HG03103 (cell line): ENCODE results near the gene PEPD.

Experiments
- ATAC-seq: cut with Tn5 transposase; IDR thresholded peaks from one replicate; pipeline ENCODE4 v1.9.1; 2021; ENCODE audit warnings: low read depth; ENCODE audit not compliant: unreplicated experiment

The PEPD gene

DNA sequence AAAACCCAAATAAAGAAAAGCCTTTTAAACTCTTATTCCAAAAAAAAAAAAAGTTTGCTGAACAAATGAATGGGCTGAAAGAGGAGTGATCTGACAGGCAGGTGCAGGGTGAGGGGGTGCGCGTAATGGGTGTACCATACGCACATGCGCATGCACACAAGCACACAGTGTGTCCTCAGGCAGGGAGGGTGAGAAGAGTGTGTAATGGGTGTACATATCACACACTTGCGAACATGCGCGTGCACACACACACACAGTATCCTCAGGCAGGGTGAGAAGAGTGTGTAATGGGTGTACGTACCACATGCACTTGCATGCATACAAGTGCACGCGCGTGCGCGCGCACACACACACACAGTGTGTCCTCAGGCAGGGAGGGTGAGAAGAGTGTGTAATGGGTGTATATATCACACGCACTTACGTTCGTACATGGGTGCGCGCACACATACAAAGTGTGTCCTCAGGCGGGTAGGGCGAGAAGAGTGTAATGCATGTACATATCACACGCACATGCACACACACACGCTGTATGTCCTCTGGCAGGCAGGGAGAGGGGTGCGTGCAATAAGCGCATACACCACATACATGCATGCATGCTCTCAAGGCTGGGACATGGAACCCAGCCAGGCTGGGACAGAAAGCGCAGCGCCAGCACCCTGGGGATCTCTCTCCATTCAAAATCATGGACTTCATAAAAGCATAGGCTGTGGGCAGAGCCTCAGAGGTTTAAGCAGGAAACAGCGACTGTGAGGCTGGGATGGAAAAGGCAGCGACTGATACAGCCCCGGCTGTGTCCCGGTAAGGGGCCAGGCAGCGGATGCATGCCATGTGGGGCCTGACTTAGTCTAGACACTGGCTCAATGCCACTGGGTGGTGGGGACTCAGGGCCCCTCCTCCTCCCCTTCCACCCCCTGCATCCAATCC lies 77.7 kb downstream of the PEPD start:
- no peak for ATAC-seq

DNA sequence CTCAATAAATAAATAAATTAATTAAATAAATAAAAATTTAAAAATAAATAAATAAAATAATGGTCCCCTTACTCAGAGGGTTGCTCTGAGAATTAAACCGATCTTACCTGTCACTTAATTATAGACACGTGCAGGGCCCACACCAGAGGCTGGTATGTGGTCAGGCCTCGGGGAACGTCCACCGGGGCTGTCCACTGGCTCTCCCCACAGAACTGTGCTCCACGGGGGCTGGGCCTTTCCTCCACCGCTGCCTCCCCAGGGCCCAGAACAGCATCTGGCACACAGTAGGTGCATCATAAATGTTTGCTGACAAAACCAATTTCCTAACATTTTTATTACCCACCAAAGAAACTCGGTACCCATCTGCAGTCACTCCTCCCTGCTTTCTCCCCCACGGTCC lies 78.9 kb downstream of the PEPD start:
- ATAC-seq, result no peak

DNA sequence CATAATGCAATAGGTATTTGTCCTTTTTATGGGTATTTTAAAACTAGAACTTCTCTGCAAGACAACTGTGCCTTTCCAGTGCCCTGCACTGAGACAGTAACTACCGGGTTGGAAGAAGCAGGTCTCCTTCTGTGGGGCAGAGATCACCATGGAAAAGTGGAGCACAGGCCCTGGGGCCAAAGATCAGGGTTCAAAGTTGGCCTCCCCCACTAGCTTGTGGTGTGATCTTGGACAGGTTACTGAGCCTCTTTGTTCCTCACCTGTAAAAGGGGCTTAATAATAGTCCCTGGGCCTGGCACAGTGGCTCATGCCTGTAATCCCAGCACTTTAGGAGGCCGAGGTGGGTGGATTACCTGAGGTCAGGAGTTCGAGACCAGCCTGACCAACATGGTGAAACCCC lies 79.8 kb downstream of the PEPD start:
- no peak for ATAC-seq

DNA sequence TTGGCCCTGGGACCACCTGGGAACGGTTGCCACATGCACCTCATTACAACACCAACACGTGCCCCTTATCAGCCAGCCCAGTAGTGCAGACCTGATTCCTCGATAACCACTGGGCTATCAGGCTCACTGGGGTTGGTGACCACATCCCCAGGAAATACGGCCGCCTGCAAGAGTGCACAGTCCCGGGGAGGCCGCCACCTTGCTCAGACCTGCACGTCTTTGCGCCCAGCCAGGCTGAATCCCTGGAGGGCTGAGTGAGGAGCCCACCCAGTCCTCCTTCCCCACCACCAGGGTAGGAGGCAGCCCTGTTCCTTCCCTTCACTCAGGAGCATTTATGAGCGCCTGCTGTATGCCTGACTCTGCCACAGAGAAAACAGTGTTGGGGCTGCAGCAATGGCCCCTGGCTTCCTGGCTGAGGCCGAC lies 80.3 kb downstream of the PEPD start:
- ATAC-seq, result no peak

DNA sequence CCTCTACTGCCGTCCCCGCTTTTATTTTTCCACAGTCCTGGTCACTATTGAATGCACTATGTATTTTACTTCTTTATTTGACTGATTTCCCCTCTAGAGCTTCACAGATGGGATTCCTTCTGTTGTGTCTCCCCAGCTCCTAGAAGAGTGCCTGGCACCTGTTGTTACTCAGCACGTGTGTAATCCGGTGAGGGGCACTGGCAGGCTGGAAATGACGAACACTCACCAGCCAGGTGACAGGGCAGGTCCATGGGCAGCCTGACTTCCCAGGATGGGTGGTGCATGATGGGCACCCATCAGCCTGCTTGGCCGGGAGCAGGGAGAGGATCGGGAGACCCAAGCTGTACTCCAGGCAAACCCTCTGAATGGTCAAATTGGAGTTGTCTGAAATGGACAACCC lies 80.9 kb downstream of the PEPD start:
- ATAC-seq, result no peak

DNA sequence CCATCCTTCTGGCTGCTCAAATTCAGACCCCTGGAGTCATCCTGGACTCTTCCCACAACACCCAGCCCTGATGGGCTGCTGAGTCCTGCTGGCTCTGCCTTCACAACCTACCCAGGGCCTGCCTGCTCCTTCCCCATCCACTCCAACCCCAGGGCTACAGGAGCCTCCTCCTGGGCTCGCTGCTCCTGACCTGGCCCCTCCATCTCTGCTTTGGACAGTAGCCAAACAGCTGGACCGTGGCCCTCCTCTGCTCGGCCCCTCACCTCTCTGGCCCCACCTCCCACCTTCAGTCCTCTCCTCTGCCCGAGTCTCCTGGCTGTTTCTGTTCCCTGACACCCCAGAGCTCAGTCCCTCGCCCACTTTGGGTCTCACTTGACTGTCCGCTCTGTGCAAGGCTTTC lies 81.3 kb downstream of the PEPD start:
- ATAC-seq, result no peak

DNA sequence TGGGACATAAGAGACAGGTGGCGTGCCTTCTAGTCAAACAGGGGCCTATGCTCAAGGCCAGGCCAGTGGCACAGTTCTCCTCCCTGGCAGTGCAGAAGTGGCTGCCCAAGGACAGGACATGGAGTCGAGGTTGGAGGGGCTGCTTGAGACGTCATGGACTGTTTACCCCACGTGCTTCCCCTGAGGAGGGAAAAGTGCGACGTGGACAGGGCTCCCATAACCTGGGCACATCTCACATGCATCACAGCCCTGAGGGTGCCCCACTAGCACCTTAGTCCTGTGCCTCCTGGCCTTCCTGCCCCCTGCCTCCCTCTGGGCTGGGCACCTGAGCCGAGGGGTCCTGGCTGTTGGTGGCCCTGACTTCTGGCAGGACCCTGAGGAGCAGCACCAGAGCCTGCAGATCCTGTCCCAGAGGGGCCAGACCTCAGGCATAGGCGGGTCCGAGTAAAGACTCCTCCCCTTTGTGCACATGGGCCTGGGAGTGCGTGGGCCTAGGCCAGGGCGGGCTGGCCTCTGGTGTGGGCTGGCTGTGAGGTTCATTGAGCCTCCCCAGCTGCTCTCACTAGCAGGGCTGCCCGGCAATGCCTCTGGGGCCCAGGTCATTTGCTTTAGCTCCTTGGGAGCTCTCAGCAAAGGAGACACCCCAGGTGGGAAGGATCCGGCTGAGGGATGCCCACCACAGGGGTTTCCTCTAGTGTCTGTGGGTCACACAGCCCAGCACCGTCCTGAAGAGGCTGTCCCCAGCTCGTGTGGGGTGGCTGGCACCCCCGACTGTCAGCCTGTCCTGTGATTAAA lies 82.4 kb downstream of the PEPD start:
- ATAC-seq, result no peak

DNA sequence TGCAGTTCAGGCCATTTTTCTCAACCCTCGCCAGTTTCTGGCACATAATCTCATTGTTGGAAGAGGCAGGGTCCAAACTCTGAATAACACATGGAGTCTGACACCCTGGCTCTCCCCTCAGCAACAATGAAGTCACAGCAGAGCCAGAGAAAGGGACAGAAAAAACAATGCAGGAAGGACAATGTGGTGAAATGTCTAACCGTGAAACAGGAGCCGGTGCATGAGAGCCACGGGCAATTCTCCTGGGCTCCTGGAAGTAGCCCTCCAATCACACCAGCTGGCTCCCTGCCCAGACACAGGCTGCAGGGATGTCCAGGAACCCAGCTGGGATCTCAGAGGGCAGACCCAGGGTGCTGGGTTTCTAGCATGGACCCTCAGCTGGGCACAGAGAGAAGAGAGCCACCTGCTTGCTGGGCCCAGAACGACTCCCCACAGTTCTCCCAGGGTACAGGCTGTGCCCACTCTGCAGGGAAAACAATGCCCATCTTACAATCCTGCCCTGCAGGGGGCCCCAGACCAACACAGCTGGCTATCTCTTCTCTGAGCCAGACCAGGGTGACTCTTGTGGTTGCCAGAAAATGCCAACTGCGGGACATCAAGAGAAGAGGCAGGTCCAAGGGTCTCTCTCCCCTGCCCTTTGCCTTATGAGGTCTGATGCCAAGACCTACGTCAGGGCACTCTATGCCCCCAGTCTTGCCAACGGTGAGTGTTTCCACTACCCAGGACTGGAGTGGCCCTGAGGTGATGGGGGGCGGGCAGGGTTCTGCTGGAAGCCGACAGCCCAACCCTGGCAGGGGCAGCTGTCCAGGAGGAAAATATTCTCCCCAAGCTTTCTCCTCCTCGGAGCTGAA lies 83.5 kb downstream of the PEPD start:
- ATAC-seq, result no peak

DNA sequence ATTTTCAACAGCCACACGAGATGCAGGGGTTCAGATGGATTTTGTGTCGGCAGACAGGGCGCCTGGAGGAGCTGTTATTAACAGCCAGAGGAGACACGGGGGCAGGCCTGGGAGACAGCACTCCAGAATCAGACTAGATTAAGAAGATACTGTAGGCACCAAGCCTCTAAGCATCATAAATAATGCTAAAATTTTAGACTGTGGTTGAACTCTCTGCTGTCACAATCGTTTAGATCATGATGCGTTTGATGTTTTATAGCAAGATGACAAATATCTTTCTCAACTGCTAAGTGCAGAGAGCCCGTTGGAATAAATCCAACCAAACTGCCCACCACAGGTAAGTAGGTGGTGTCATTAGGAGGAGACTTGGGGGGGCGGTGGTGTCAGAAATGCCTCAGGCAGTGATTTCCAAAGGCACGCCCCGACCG lies 84.2 kb downstream of the PEPD start:
- ATAC-seq, result no peak

DNA sequence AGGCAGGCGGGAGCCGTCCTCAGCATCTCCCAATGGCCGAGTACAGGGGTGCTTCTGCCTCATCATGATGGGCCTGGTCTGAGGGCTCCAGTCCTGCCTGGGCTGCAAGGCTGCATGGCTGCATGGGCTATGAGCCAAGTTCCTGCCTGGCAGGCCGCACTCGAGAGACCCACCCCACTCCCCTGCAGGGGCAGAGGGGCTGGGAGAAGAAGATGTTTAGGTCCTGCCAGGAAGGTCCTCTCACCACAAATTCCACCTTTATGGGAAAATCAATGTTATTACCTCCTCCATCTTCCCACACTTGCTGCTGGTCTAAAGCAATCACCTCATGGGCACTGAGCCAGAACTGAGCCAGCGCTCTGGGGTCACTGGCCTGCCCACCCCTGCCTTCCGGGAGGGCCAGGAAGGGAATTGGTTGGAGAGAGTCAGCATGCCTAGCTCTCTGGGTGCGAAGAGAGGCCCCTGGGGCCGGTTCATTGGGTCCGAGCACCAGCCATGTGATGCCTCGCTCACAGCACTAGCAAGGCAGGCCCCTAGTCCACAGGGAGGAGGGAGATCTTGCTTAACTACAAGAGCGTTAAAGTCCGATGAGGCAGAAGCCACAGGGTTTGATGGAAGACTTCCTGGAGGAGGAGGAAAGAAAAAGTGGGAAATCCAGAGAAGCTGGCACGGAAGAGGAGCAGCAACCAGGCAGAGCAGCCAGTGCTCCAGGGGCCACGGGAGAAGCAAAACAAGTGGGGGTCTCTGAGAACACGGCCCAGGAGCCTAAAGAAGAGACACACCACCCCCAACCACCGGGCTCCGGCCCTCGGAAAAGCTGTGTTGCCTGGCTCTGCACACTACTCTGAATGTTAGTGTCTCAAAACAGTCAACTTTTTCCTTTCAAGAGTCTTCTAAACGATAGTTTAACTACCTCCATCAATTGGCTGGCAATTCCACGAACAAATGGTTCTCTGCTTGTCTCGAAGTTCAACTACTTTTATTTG lies 84.9 kb downstream of the PEPD start:
- no peak for ATAC-seq

DNA sequence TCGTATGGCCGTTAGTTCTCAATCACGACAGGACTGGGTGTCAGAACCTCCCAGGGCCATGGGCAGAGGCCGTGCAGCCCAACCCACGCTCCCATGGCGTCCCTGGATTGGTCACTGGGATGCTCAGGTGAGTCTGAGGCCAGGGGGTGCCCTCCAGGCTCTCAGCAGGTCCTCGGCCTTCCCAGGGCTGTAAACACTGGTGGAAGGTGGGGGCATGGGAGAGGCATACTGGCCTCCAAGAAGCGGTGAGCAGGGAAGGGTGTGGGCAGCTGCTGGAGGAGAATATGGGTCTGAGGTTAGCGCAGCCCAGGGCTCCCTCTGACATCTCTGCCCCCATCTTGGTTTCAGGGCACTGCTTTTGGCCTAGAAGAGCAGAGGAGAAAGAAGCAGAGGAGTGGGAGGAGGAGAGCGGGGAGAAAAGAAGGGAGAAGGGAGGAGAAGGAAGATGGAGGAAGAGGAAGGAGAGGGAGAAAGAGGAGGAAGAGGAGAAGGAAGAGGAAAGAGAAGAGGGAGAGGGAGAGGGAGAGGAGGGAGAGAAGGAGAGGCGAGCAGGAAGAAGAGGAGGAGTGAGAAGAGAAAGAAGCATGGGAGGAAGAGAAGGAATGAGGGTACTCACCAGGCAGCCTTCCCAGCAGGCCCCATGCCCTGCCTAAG lies 85.8 kb downstream of the PEPD start:
- no peak for ATAC-seq

DNA sequence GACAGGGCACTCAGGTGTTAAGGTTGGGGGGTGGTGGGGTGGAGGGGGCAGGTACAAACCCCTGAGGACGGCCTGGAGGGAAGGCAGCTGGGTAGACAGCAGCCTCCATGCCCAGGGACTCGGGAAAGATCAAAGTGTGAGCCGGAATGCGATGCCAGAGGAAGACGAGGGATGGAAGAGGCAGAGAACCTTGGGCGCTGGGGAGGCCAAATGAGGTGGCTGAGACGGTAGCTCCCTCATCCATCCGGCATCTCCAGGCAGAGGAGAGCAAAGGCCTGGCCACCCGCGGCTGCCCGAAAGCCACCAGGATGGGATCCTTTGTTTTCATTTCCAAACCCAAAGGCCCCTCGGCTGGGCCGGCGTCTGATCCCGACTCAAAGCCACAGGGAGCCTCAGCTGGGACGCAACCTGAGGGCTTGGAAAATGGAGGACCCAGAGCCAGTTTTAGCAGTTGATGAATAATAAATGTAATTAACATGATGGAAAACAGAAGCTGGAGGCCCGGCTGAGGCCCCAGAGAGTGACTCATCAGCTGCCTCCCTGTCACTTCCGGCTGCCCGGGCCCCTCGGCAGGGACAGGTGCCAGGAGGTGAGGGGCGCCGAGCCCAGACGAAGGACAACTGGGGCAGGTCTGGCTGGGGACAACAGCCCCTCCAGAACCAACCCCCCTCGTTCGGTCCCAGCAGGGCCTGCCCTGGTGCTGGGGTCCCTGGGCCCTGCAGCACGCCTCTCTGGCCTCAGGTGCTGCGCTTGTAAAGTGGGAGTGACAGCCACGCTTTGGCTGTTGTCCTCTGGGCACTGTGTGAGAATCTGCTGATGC lies 86.5 kb downstream of the PEPD start:
- no peak for ATAC-seq

DNA sequence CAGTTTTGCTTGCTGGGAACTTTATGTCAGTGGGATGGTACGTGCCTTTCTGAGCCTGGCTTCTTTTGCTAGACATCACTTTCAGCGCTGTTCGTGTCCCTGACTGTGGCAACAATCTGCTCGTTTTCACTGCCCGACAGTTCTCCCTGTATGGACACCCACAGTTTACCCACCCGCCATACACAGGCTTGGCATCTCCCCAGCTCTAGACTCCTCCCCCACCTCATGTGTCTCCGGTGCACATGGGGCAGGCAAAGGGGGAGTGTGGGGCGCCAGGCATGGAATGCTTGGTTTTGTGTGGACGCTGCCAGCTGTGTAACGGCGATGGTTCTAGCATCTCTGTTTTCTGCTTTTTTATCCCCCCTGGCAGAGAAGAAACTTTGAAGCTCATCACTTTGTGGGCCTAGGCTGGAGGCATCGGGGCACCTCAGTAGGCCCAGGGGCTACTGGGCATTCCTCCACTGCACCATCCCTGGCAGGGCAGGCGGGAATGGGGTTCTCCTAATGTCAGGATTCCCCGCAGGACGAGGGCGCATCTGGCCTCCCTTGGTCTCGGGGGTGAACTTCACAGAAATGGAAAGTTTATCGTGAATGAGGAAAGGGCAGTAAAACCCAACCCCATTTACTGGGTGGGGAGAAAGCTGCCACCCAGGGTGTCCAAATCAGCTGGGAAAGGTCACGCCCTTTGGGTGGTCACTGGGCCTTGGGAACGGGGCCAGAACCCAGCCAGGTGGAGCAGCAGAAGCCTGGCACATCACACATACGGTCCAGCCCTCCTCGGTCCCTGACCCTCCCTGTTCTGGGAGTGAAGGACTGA lies 87.3 kb downstream of the PEPD start:
- ATAC-seq, result no peak

DNA sequence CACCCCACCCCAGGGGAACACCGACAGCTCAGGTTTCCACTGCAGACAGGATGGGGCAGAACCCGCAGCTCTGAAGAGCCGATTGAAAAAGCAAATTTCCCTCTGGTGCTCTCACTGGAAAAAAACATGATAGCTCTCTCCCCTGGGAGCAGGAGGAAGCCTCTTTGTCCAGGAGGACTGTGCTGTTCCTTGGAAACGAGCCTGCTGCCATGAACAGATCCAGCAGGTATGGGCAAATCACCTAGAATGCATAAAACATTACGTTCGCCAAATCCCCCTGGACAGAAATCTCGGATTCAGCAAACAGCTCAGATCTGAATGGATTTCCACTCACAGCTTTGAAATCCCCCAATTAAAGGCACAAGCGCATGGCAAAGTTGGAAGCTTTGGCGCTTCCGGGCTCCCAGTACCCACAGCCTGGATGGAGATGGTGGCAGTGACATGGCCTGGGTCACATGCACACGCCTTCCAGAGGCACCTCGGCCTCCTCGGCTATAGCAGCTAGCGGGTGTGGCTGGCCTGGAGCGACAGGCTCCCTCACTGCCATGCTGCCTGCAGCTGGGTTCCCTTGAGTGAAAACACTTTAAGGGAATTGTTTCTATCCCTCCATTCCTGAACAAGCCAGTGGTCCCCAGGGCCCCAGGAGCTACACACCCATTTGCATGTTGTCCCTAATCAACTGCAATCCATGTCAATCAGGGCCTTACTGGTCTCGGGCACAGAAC lies 89.0 kb downstream of the PEPD start:
- no peak for ATAC-seq

DNA sequence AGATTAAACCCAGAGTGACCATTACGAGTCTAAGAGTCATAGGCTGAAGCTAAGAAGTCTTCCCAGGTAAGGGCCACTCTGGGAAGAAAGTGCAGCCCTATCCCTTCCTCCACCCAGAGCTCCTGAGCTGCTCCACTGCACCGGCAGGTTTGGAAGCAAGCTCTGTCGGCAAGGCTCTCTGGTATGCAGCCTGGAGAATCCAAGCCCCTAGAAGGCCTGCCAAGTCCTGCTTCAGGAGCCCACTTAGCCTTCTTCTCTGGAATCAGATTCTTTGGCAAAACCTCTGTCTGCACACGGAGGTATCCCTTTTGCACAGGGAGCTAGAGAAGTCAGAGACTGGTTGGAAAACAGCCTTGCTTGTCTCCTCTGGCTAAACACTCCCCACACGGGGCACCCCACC lies 89.6 kb downstream of the PEPD start:
- ATAC-seq, result no peak

DNA sequence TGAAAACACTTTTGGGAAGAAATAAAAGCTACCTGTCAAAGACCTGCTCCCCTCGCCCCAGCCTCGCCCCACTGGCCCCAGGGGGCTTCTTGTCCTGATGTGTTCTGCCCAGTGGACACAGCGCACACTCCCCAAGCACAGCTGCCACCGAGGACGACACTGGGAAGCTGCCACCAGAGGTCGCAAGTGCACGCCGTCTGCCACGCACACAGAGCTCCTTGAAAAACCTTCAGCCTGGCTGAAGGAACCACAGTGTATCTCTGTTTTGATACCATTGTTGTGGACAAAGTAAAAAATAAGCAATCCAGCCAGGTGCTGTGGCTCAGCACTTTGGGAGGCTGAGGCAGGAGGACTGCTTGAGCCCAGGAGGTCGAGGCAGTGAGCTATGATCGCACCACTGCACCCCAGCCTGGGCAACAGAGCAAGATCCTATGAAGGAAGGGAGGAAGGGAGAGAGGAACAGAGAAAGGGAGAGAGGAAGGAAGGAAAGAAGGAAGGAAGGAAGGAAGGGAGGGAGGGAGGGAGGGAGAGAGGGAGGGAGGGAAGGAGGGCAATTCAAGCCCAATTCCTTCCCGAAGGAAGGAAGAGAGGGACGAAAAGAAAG lies 90.8 kb downstream of the PEPD start:
- ATAC-seq, result no peak
